Uterus (tissue), 2 donors: Measurements from ENCODE around the gene PLD1.

Source experiments
- POLR2A ChIP-seq, 2 donors: fragments of 450-650 bp; IDR thresholded peaks; one replicate each; pipeline ENCODE4 v1.6.1; 2016; ENCODE audit warnings: antibody characterized with exemption in 2 of 2, mild to moderate bottlenecking in 1 of 2, moderate library complexity in 1 of 2
- TF ChIP-seq, protein P1 (sequence below), 4 experiments: fragments of 200-600 bp in 2 of 4; fragments of 450-650 bp in 2 of 4; sonication (generic) in 2 of 4; IDR thresholded peaks; one replicate each; pipeline ENCODE4 v1.5.1; 2016 to 2019; ENCODE audit warnings: antibody characterized with exemption in 4 of 4, mild to moderate bottlenecking in 2 of 4, moderate library complexity in 1 of 4

- TF ChIP-seq, protein P1, sequence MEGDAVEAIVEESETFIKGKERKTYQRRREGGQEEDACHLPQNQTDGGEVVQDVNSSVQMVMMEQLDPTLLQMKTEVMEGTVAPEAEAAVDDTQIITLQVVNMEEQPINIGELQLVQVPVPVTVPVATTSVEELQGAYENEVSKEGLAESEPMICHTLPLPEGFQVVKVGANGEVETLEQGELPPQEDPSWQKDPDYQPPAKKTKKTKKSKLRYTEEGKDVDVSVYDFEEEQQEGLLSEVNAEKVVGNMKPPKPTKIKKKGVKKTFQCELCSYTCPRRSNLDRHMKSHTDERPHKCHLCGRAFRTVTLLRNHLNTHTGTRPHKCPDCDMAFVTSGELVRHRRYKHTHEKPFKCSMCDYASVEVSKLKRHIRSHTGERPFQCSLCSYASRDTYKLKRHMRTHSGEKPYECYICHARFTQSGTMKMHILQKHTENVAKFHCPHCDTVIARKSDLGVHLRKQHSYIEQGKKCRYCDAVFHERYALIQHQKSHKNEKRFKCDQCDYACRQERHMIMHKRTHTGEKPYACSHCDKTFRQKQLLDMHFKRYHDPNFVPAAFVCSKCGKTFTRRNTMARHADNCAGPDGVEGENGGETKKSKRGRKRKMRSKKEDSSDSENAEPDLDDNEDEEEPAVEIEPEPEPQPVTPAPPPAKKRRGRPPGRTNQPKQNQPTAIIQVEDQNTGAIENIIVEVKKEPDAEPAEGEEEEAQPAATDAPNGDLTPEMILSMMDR (IDR thresholded peaks at IDR 0.05): no peak
- TF ChIP-seq POLR2A (IDR thresholded peaks at IDR 0.05): no peak
Measured at GRCh38 chr3:171688002-171688401, 122.3 kb downstream of the PLD1 start.
